ENCODE results near the gene ZFP92. TPM values are rescaled to one million over a fixed set of nuclear protein-coding genes. Genes with fewer than 3 reads are reported as not detected.

ZFP92 gene
- total RNA-seq, 1 donor from 2014 or later: 0.27 TPM

DNA sequence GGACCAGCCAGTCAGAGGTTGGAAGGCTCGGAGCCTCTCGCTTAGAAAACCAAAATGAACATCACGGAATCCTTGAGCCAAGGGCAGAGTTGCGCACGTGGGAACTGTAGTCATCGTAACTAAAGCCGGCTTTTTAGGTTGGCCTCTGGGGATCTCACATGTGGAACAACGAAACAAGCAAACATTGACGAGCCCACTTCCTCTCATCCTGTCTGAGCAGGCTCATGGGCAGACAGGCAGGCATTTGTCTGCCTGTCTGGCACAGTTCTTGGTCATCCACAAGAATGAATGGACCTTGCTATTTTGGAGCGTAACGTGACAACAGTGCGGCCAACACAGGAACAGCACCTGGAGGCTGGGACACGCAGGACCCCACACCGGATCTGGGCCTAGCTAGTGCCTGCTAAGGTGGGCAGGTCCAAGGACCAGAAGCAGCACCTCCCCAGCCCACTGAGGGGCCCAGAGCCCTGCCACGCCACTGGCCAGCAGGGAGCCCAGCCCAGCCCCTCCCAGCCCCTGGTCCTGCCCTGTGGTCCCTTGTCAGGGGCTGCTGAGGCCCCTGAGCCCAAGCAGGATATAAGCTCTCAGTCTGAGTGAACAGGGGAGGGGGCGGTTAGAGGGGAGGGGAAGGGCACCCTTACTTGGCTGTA lies 43.8 kb downstream of the ZFP92 start:
- Histone ChIP-seq H3K4me1 (ENCODE audit: insufficient read depth, low read length) (peaks cover 5% of the 10 kb centered on the region), H3K27ac (ENCODE audit: low read depth, low read length) (no peak overlapping the region), H3K9me3 (ENCODE audit: insufficient read depth, low read depth, low read length) (no peaks in the 10 kb centered on the region), H3K27me3 (ENCODE audit: insufficient read depth, low read length) (no peaks in the 10 kb centered on the region), H3K4me2 (ENCODE audit: low read length) (no peak overlapping the region), H3K4me3 (ENCODE audit: insufficient read depth, low read depth, low read length) (no peak overlapping the region), H3K79me2 (ENCODE audit: insufficient read depth, low read length) (no peaks in the 10 kb centered on the region), H2AFZ (ENCODE audit: low read depth, low read length) (no peak overlapping the region), H4K20me1 (ENCODE audit: insufficient read depth, low read length) (no peaks in the 10 kb centered on the region), H3K36me3 (ENCODE audit: insufficient read depth, low read length) (no peaks in the 10 kb centered on the region), H3K9ac (ENCODE audit: low read length) (no peak overlapping the region)
- DNase-seq (ENCODE audit: low read depth) (no peak), FAIRE-seq (no peak)
- Mint-ChIP-seq H3K36me3 (ENCODE audit: low read depth, unreplicated experiment) (no peaks in the 10 kb centered on the region), H3K4me3 (ENCODE audit: unreplicated experiment) (no peak overlapping the region), H3K4me1 (ENCODE audit: low read depth, unreplicated experiment) (peaks cover 7% of the 10 kb centered on the region), H3K27me3 (ENCODE audit: low read depth, unreplicated experiment) (no peaks in the 10 kb centered on the region), H3K9me3 (ENCODE audit: unreplicated experiment) (no peaks in the 10 kb centered on the region), H3K27ac (ENCODE audit: unreplicated experiment) (no peak overlapping the region)
- no peak for TF ChIP-seq EZH2 (IDR thresholded peaks at IDR 0.05; ENCODE audit: insufficient read depth, low read length)
- TF ChIP-seq, protein P1, sequence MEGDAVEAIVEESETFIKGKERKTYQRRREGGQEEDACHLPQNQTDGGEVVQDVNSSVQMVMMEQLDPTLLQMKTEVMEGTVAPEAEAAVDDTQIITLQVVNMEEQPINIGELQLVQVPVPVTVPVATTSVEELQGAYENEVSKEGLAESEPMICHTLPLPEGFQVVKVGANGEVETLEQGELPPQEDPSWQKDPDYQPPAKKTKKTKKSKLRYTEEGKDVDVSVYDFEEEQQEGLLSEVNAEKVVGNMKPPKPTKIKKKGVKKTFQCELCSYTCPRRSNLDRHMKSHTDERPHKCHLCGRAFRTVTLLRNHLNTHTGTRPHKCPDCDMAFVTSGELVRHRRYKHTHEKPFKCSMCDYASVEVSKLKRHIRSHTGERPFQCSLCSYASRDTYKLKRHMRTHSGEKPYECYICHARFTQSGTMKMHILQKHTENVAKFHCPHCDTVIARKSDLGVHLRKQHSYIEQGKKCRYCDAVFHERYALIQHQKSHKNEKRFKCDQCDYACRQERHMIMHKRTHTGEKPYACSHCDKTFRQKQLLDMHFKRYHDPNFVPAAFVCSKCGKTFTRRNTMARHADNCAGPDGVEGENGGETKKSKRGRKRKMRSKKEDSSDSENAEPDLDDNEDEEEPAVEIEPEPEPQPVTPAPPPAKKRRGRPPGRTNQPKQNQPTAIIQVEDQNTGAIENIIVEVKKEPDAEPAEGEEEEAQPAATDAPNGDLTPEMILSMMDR (IDR thresholded peaks at IDR 0.05; ENCODE audit: insufficient read depth, low read depth, low read length): no peak

DNA sequence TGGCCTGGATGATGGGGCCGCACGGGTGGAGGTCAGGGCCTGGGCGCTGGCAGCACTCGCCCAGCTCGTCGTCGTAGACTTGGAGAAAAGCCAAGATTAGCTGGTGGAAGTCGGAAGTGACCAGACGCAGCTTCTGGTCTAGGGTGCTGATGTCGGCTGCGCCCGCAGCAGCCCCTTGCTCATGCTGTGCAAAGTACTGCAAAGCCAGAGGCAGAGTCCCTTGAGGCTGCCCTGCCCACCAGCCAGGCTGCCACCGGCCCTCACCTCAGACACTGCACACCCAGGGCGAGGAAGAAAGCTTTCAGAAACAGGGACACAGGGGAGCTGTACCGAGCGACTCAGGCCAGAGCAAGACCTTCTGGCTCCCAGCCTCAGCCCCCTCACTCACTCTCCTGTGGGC lies 44.3 kb downstream of the ZFP92 start:
- Histone ChIP-seq H3K36me3 (ENCODE audit: insufficient read depth, low read length) (no peaks in the 10 kb centered on the region), H3K9ac (ENCODE audit: low read length) (no peak overlapping the region), H2AFZ (ENCODE audit: low read depth, low read length) (no peak overlapping the region), H3K79me2 (ENCODE audit: insufficient read depth, low read length) (no peaks in the 10 kb centered on the region), H3K27me3 (ENCODE audit: insufficient read depth, low read length) (no peaks in the 10 kb centered on the region), H3K9me3 (ENCODE audit: insufficient read depth, low read depth, low read length) (no peaks in the 10 kb centered on the region), H3K27ac (ENCODE audit: low read depth, low read length) (no peak overlapping the region), H4K20me1 (ENCODE audit: insufficient read depth, low read length) (no peaks in the 10 kb centered on the region), H3K4me1 (ENCODE audit: insufficient read depth, low read length) (peaks cover 11% of the 10 kb centered on the region), H3K4me3 (ENCODE audit: insufficient read depth, low read depth, low read length) (no peak overlapping the region), H3K4me2 (ENCODE audit: low read length) (no peak overlapping the region)
- no peak overlapping the region for H3K27ac Mint-ChIP-seq (ENCODE audit: unreplicated experiment)
- no peaks in the 10 kb centered on the region for H3K9me3 Mint-ChIP-seq (ENCODE audit: unreplicated experiment)
- H3K36me3 Mint-ChIP-seq (ENCODE audit: low read depth, unreplicated experiment): no peaks in the 10 kb centered on the region
- H3K27me3 Mint-ChIP-seq (ENCODE audit: low read depth, unreplicated experiment): no peaks in the 10 kb centered on the region
- DNase-seq (ENCODE audit: low read depth) (no peak), FAIRE-seq (no peak)
- peaks cover 11% of the 10 kb centered on the region for H3K4me1 Mint-ChIP-seq (ENCODE audit: low read depth, unreplicated experiment)
- H3K4me3 Mint-ChIP-seq (ENCODE audit: unreplicated experiment): no peak overlapping the region
- TF ChIP-seq, protein P1 (IDR thresholded peaks at IDR 0.05; ENCODE audit: insufficient read depth, low read depth, low read length): no peak
- TF ChIP-seq EZH2 (IDR thresholded peaks at IDR 0.05; ENCODE audit: insufficient read depth, low read length): no peak

DNA sequence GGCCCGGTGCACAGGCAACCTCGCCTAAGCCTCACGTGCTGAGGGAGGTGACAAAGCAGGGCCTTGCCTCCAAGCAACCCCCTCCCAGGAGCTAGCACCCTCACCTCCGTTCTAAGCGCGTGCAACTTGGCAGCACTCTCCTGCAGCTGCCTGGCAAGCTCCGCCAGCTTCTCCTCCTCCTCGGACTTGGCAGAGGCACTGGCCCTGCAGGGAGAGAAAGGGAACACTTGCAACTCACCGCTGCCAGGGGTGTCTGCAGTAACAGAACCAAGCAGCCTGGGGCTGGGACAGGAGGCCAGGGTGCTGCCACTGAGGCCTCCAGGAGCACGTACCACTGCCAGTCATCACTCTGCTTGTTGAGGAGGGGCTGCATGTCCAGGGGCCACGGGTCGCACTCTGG lies 44.9 kb downstream of the ZFP92 start:
- DNase-seq (ENCODE audit: low read depth) (no peak), FAIRE-seq (no peak)
- Mint-ChIP-seq H3K4me1 (ENCODE audit: low read depth, unreplicated experiment) (peaks cover 14% of the 10 kb centered on the region), H3K36me3 (ENCODE audit: low read depth, unreplicated experiment) (no peaks in the 10 kb centered on the region), H3K27me3 (ENCODE audit: low read depth, unreplicated experiment) (no peaks in the 10 kb centered on the region), H3K27ac (ENCODE audit: unreplicated experiment) (no peak overlapping the region), H3K9me3 (ENCODE audit: unreplicated experiment) (no peaks in the 10 kb centered on the region), H3K4me3 (ENCODE audit: unreplicated experiment) (no peak overlapping the region)
- Histone ChIP-seq H3K4me2 (ENCODE audit: low read length) (no peak overlapping the region), H4K20me1 (ENCODE audit: insufficient read depth, low read length) (no peaks in the 10 kb centered on the region), H3K27me3 (ENCODE audit: insufficient read depth, low read length) (no peaks in the 10 kb centered on the region), H3K79me2 (ENCODE audit: insufficient read depth, low read length) (no peaks in the 10 kb centered on the region), H3K4me1 (ENCODE audit: insufficient read depth, low read length) (peaks cover 14% of the 10 kb centered on the region), H3K4me3 (ENCODE audit: insufficient read depth, low read depth, low read length) (no peak overlapping the region), H3K9ac (ENCODE audit: low read length) (no peak overlapping the region), H3K9me3 (ENCODE audit: insufficient read depth, low read depth, low read length) (no peaks in the 10 kb centered on the region), H3K27ac (ENCODE audit: low read depth, low read length) (no peak overlapping the region), H3K36me3 (ENCODE audit: insufficient read depth, low read length) (no peaks in the 10 kb centered on the region), H2AFZ (ENCODE audit: low read depth, low read length) (no peak overlapping the region)
- TF ChIP-seq, protein P1 (IDR thresholded peaks at IDR 0.05; ENCODE audit: insufficient read depth, low read depth, low read length): no peak
- no peak for TF ChIP-seq EZH2 (IDR thresholded peaks at IDR 0.05; ENCODE audit: insufficient read depth, low read length)

Data from astrocyte (in vitro differentiated cells and primary cell).